Activated CD8-positive, alpha-beta T cell treated with anti-CD3 and anti-CD28 coated beads for 36 hours (primary cell): ENCODE results near the gene SPG21. TPM values are rescaled to one million over a fixed set of nuclear protein-coding genes. Genes with fewer than 3 reads are reported as not detected.

Experiments
- ATAC-seq: fragments of 200-7000 bp; cut with Tn5 transposase; one replicate; pipeline ENCODE4 v1.10.0; 2021; ENCODE audit warnings: mild to moderate bottlenecking, moderate library complexity
- CTCF ChIA-PET: fragments of 350-600 bp; sonication (Branson Sonifier 250); formaldehyde crosslinking; loops from one replicate; lab custom pipeline; 2021; ENCODE audit warnings: antibody characterized with exemption; lab: Charles Lee
- POLR2A ChIA-PET: fragments of 350-600 bp; sonication (Branson Sonifier 250); formaldehyde crosslinking; loops from one replicate; lab custom pipeline; 2021; ENCODE audit warnings: antibody characterized with exemption; lab: Charles Lee
- DNase-seq: peaks from one replicate; pipeline ENCODE4 v3.0.0-alpha.2; 2020
- H3K27ac Mint-ChIP-seq: one replicate; pipeline ENCODE4 v1.8.0; 2021; ENCODE audit warnings: mild to moderate bottlenecking, mixed read lengths
- H3K27me3 Mint-ChIP-seq: one replicate; pipeline ENCODE4 v1.8.0; 2021; ENCODE audit warnings: mixed read lengths
- H3K36me3 Mint-ChIP-seq: one replicate; pipeline ENCODE4 v1.8.0; 2021; ENCODE audit warnings: low read depth, mixed read lengths
- H3K4me1 Mint-ChIP-seq: one replicate; pipeline ENCODE4 v1.8.0; 2021; ENCODE audit warnings: low read depth, mixed read lengths
- H3K4me3 Mint-ChIP-seq: one replicate; pipeline ENCODE4 v1.8.0; 2021; ENCODE audit warnings: mild to moderate bottlenecking, moderate library complexity, mixed read lengths
- H3K9me3 Mint-ChIP-seq: one replicate; pipeline ENCODE4 v1.8.0; 2021; ENCODE audit warnings: mixed read lengths
- CTCF ChIP-seq: fragments of 200-600 bp; IDR thresholded peaks from one replicate; pipeline ENCODE4 v1.8.0; 2022; ENCODE audit warnings: antibody characterized with exemption, mild to moderate bottlenecking
- intact Hi-C: fragments of 100-400 bp; cut with micrococcal nuclease; formaldehyde crosslinking; loops from one replicate; pipeline ENCODE4 v1.10.0; 2022
- total RNA-seq, 2 experiments: library from RNA; stranded (reverse); gene quantifications; one replicate each; pipeline ENCODE4 v1.2.3, GENCODE V29; 2021

Gene SPG21
- total RNA-seq, 2 experiments from 2014 or later, result 72.3 to 73.0 TPM

GRCh38 chr15:64987136-64987535, 2.6 kb downstream of the SPG21 start:
- Mint-ChIP-seq H3K36me3 (peaks cover 17% of the 10 kb centered on the region), H3K4me3 (no peak overlapping the region), H3K9me3 (no peaks in the 10 kb centered on the region), H3K27me3 (no peaks in the 10 kb centered on the region), H3K4me1 (peaks cover 42% of the 10 kb centered on the region), H3K27ac (no peak overlapping the region)
- ChIA-PET CTCF (no interaction called here), POLR2A (interaction anchor here (1.0 kb wide), 2 partner anchors 318 to 543 kb away, joined by 3 read pairs; partner anchors contain the start of genes HACD3 and RNU5B-1)
- TF ChIP-seq CTCF, result no peak
- DNase-seq (no peak), ATAC-seq (no peak)
- intact Hi-C loops, result no loop called here

GRCh38 chr15:64985366-64986033, 4.2 kb downstream of the SPG21 start:
- POLR2A ChIA-PET, result interaction anchor here (1.0 kb wide), 1 partner anchor 15 kb away, joined by 3 read pairs; no protein-coding TSS in a partner anchor
- intact Hi-C loops, result no loop called here
- TF ChIP-seq CTCF, result no peak
- H3K27ac Mint-ChIP-seq, result no peak overlapping the region
- H3K36me3 Mint-ChIP-seq, result peaks cover 24% of the 10 kb centered on the region
- ATAC-seq, result no peak
- CTCF ChIA-PET, result no interaction called here
- H3K4me3 Mint-ChIP-seq, result no peak overlapping the region
- H3K9me3 Mint-ChIP-seq, result no peaks in the 10 kb centered on the region
- peaks cover 39% of the 10 kb centered on the region for H3K4me1 Mint-ChIP-seq
- no peak for DNase-seq
- H3K27me3 Mint-ChIP-seq, result no peaks in the 10 kb centered on the region

- no peak for TF ChIP-seq CTCF
- peaks cover 29% of the 10 kb centered on the region for H3K36me3 Mint-ChIP-seq
- no peaks in the 10 kb centered on the region for H3K27me3 Mint-ChIP-seq
- ChIA-PET CTCF (no interaction called here), POLR2A (no interaction called here)
- H3K27ac Mint-ChIP-seq, result peak overlapping the region; percentile 16
- H3K9me3 Mint-ChIP-seq, result no peaks in the 10 kb centered on the region
- H3K4me3 Mint-ChIP-seq, result no peak overlapping the region
- no peak for DNase-seq
- ATAC-seq, result no peak
- intact Hi-C loops, result no loop called here
- H3K4me1 Mint-ChIP-seq, result peaks cover 21% of the 10 kb centered on the region
Observed at GRCh38 chr15:64982472-64982871, 7.2 kb downstream of the SPG21 start.

- no peak overlapping the region for H3K4me3 Mint-ChIP-seq
- no peaks in the 10 kb centered on the region for H3K9me3 Mint-ChIP-seq
- intact Hi-C loops, result no loop called here
- no peaks in the 10 kb centered on the region for H3K27me3 Mint-ChIP-seq
- ChIA-PET CTCF (no interaction called here), POLR2A (no interaction called here)
- no peak for TF ChIP-seq CTCF
- peaks cover 33% of the 10 kb centered on the region for H3K36me3 Mint-ChIP-seq
- peaks cover 16% of the 10 kb centered on the region for H3K4me1 Mint-ChIP-seq
- peak overlapping the region; percentile 16 for H3K27ac Mint-ChIP-seq
- DNase-seq (no peak), ATAC-seq (no peak)
Observed at GRCh38 chr15:64981812-64982431, 7.8 kb downstream of the SPG21 start.

GRCh38 chr15:64979252-64979710, 10.4 kb downstream of the SPG21 start:
- DNase-seq (no peak), ATAC-seq (no peak)
- intact Hi-C loops, result no loop called here
- no peak overlapping the region for H3K4me3 Mint-ChIP-seq
- H3K36me3 Mint-ChIP-seq, result peaks cover 43% of the 10 kb centered on the region
- no peaks in the 10 kb centered on the region for H3K27me3 Mint-ChIP-seq
- no peak overlapping the region for H3K27ac Mint-ChIP-seq
- TF ChIP-seq CTCF, result no peak
- H3K9me3 Mint-ChIP-seq, result no peaks in the 10 kb centered on the region
- H3K4me1 Mint-ChIP-seq, result peaks cover 7% of the 10 kb centered on the region
- POLR2A ChIA-PET, result interaction anchor here (1.3 kb wide), 1 partner anchor 11 kb away, joined by 4 read pairs; the partner anchor contains the start of gene SPG21
- CTCF ChIA-PET, result interaction anchor here (0.9 to 1.4 kb wide), 2 partner anchors 99 to 230 kb away, joined by 3 to 4 read pairs; no protein-coding TSS in a partner anchor
